ENCODE results near the gene IP6K2. TPM values are rescaled to one million over a fixed set of nuclear protein-coding genes. Genes with fewer than 3 reads are reported as not detected.
A peak's percentile ranks its signal among the peaks of the same experiment; 100 is the strongest.

IP6K2 gene
- total and polyA plus RNA-seq, 2 of the 13 experiments (the other 11 are each of a cell fraction or from before 2014, with no cell fraction given): 85.5 to 112 TPM

- TF ChIP-seq U2AF2 (IDR thresholded peaks at IDR 0.05; ENCODE audit: low read depth, low read length) (no peak), ZNF30 (CRISPR knock-in tag; IDR thresholded peaks at IDR 0.05) (no peak), IKZF5 (CRISPR knock-in tag; IDR thresholded peaks at IDR 0.05) (peak; percentile 61), IKZF4 (CRISPR knock-in tag; IDR thresholded peaks at IDR 0.05; ENCODE audit: borderline replicate concordance, low read depth, not compliant biosample characterization) (no peak), HHEX (CRISPR knock-in tag; IDR thresholded peaks at IDR 0.05) (no peak), SIN3B (IDR thresholded peaks at IDR 0.05; ENCODE audit: low read length) (no peak), CEBPG (CRISPR knock-in tag; IDR thresholded peaks at IDR 0.05) (peak; percentile 61), MNT (IDR thresholded peaks at IDR 0.05) (peak; percentile 50), NFRKB (IDR thresholded peaks at IDR 0.05) (peak; percentile 78), PAF1 (CRISPR knock-in tag; IDR thresholded peaks at IDR 0.05) (no peak), SYNCRIP (IDR thresholded peaks at IDR 0.05; ENCODE audit: insufficient read depth, low read depth, low read length) (no peak), KLF13 (CRISPR knock-in tag; IDR thresholded peaks at IDR 0.05) (no peak), ZNF773 (CRISPR knock-in tag; IDR thresholded peaks at IDR 0.05; ENCODE audit: borderline replicate concordance) (no peak), PPARG (CRISPR knock-in tag; conservative IDR thresholded peaks at IDR 0.05) (no peak), RBFOX2 (IDR thresholded peaks at IDR 0.05; ENCODE audit: low read depth, low read length) (peak; percentile 89), MZF1 (CRISPR knock-in tag; IDR thresholded peaks at IDR 0.05; ENCODE audit: borderline replicate concordance) (no peak), SMARCC2 (IDR thresholded peaks at IDR 0.05) (no peak), CREM (IDR thresholded peaks at IDR 0.05) (peak; percentile 49; the same call in 1 of the 2 replicates), CREM (CRISPR knock-in tag; IDR thresholded peaks at IDR 0.05) (no peak)
- TF ChIP-seq, protein P1, sequence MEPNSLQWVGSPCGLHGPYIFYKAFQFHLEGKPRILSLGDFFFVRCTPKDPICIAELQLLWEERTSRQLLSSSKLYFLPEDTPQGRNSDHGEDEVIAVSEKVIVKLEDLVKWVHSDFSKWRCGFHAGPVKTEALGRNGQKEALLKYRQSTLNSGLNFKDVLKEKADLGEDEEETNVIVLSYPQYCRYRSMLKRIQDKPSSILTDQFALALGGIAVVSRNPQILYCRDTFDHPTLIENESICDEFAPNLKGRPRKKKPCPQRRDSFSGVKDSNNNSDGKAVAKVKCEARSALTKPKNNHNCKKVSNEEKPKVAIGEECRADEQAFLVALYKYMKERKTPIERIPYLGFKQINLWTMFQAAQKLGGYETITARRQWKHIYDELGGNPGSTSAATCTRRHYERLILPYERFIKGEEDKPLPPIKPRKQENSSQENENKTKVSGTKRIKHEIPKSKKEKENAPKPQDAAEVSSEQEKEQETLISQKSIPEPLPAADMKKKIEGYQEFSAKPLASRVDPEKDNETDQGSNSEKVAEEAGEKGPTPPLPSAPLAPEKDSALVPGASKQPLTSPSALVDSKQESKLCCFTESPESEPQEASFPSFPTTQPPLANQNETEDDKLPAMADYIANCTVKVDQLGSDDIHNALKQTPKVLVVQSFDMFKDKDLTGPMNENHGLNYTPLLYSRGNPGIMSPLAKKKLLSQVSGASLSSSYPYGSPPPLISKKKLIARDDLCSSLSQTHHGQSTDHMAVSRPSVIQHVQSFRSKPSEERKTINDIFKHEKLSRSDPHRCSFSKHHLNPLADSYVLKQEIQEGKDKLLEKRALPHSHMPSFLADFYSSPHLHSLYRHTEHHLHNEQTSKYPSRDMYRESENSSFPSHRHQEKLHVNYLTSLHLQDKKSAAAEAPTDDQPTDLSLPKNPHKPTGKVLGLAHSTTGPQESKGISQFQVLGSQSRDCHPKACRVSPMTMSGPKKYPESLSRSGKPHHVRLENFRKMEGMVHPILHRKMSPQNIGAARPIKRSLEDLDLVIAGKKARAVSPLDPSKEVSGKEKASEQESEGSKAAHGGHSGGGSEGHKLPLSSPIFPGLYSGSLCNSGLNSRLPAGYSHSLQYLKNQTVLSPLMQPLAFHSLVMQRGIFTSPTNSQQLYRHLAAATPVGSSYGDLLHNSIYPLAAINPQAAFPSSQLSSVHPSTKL (CRISPR knock-in tag; IDR thresholded peaks at IDR 0.05): 0 out of 2 replicates have a peak, but pooled peaks have one; percentile 15
Observed at GRCh38 chr3:48716982-48717746, at the start of gene IP6K2 (continued).

Data from HepG2 (cell line).